NCI-H1105 (cell line): ENCODE data around the gene MUC6.

Experiments used
- DNase-seq: peaks from one replicate; lab custom pipeline; 2025; lab: John Stamatoyannopoulos, UW

The MUC6 gene

GRCh38 chr11:1071571-1072115 lies 35.1 kb upstream of the MUC6 start:
- DNase-seq: no peak

GRCh38 chr11:1070594-1071462 lies 34.3 kb upstream of the MUC6 start:
- no peak for DNase-seq

GRCh38 chr11:1069740-1070139 lies 33.2 kb upstream of the MUC6 start:
- no peak for DNase-seq

- DNase-seq: no peak
These were observed 31.4 kb upstream of the MUC6 start for GRCh38 chr11:1067812-1068496.

- no peak for DNase-seq
These were observed 27.6 kb upstream of the MUC6 start for GRCh38 chr11:1064167-1064566.

- DNase-seq: no peak
These were observed 25.7 kb upstream of the MUC6 start for GRCh38 chr11:1062075-1062820.

- DNase-seq: no peak
These were observed 24.5 kb upstream of the MUC6 start for GRCh38 chr11:1060852-1061616.

- no peak for DNase-seq
These were observed 23.9 kb upstream of the MUC6 start for GRCh38 chr11:1060410-1060809.

GRCh38 chr11:1059759-1060158 lies 23.2 kb upstream of the MUC6 start:
- DNase-seq: no peak

GRCh38 chr11:1057806-1058205 lies 21.3 kb upstream of the MUC6 start:
- no peak for DNase-seq

- no peak for DNase-seq
These were observed 19.7 kb upstream of the MUC6 start for GRCh38 chr11:1055990-1056771.

GRCh38 chr11:1055109-1055703 lies 18.7 kb upstream of the MUC6 start:
- DNase-seq: no peak

- DNase-seq: no peak
These were observed 17.9 kb upstream of the MUC6 start for GRCh38 chr11:1054143-1055108.

- no peak for DNase-seq
These were observed 16.8 kb upstream of the MUC6 start for GRCh38 chr11:1053121-1053901.

- no peak for DNase-seq
These were observed 15.9 kb upstream of the MUC6 start for GRCh38 chr11:1052133-1053011.

- DNase-seq: no peak
These were observed 15.0 kb upstream of the MUC6 start for GRCh38 chr11:1051356-1052132.
